Measurements from ENCODE around the gene ELFN1. TPM values are rescaled to one million over a fixed set of nuclear protein-coding genes. Genes with fewer than 3 reads are reported as not detected.

ELFN1 gene
- total RNA-seq, 1 experiment from 2014 or later, result 22.2 TPM

DNA sequence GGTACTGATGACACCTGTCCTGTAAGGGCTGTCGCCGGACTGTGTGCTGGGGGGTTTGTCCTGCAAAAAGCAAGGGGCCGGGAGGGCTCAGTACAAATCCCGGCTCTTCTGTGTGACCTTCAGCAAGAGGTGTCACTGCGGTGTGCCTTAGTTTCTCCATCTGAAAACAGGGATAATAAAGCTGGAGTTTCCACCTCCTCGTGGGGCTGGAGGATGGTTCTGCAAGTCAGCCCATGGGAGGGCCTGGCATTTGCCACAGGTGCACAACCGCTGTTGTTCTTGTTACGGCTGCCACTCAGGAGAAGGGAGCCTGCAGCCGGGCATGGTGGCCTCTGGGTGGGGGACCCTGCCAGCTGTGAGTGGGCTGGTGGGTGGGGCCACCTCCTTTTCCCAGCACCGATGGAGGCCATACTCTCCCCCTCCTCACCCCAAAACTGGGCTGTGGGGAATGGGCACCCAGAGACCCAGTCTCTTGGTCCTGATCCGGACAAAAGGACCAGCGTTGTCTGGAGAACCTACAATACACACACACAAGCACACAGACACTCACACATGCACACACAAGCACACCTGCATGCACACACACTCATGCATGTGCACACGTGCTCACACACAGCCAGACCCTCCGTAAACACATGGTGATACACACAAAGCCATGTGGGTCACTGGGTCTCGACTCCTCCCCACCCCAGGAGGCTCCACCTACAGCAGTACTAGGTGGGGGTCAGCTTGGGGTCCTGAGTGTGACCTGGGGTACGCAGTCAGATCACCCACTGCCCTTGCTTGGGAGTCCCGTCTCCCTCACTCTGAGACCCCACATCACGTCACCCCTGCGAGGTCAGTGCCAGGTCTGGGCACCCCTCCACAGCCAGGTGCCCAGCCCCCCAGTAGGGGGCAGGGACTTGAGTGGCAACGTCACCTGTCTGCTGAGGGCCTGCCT lies 34.1 kb downstream of the ELFN1 start:
- DNase-seq (ENCODE audit: low spot score), result no peak
- in situ Hi-C loops (cut with HindIII; ENCODE audit: low sequenced_read_pairs), result no loop called here

DNA sequence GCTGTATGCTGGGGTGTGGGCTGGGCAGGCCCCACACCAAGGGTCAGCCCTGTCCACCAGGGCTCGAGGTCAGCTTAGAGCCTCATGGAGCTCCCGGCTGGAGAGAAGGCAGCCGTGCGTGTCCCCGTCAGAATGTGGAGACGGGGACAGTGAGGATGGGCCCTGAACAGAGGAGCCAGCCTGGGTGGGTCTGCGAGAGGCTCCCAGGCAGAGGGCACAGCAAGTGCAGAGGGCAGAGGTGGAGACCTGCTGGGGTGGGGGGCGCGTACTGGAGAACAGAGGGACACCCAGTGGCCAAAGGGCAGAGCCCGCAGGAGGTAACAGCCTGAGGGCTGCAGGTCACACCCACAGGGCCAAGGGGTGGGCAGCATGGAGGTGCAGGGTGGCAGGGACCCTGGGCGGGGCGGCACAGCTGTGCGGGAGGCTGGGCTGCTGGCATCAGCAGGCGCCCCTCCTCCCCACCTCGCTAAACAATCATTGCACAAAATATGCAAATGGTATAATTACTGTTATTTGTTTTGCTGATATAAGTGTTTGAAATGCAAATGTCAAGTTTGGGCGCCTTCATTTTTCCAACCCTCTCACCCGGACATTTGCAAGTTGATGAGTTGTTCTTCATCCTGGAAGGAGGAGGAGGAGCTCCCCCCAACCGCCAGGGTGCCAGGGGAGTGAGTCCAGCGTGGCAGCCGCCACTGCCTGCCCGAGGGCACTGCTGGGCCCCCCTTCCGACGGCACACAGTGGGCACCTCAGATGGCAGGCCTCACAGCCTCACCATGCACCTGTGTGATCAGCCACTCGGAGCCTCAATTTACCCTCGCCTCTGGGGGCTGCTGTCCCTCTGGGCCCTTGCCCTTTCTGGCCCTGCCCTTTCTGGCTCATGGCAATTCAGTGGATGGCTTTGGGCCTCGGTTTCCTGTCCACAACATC lies 35.0 kb downstream of the ELFN1 start:
- in situ Hi-C loops (cut with HindIII; ENCODE audit: low sequenced_read_pairs), result no loop called here

DNA sequence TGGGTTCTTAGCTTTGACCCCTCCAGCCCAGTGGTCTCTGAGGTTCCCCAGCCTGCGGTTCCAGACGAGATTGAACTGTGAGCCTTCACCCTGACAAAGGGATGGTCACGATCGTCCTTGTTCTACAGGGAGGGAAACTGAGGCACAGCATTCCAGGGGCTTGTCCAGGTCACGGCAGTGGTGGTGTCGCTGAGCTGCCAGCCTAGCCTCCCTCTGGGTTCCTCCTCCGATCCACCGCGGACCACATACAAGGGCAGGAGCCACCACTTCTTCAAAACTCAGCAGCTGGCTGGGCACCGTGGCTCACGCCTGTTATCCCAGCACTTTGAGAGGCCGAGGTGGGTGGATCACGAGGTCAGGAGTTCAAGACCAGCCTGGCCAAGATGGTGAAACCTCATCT lies 35.8 kb downstream of the ELFN1 start:
- no peak for DNase-seq (ENCODE audit: low spot score)
- in situ Hi-C loops (cut with HindIII; ENCODE audit: low sequenced_read_pairs), result no loop called here

More for the DNA sequence above, 35.0 kb downstream of the ELFN1 start:
- no peak for DNase-seq (ENCODE audit: low spot score)

GRCh38 chr7:1706381-1706720 lies 36.3 kb downstream of the ELFN1 start:
- in situ Hi-C loops (cut with HindIII; ENCODE audit: low sequenced_read_pairs), result no loop called here
- DNase-seq (ENCODE audit: low spot score), result no peak

DNA sequence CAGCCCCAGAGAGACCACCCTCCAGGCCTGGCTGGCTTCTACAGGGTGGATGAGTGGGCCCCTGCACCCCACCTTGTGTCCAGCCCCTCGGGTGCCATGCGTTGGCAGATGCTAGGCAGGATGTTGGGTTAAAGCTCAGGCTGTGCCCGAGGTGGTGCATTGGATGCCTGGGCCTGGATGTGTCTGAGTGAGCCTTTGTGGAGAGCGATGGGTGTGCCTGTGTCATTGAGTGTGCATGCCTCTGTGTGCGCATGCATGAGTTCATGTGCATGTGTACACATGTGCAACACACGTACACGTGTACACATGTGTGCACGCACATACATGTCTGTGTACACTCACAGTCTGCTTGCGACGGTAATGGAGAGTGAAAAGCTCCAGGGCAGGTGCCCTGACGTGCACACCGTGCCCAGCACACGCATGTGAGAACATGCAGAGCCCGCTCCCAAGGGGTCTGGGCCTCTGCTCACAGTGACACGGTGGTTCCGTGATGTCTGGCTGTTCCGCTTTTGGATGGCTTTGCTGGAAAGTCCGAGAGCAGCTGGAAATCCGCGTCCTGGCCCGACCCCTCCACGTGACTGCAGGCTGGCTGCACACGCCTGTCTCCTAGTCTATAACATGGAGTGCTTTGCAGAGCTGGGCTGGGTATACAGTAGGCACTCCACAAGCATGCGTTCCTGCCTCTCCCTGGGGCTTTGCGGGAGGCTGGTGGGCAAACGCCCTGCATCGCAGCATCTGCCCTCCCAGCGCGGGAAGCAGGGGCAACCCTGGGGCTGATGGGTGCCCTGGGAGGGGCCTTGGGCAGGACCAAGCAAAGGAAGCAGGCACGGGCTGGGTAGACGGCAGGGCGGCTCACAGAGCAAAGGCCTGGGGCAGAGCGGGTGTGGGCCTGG lies 36.9 kb downstream of the ELFN1 start:
- DNase-seq (ENCODE audit: low spot score), result no peak
- in situ Hi-C loops (cut with HindIII; ENCODE audit: low sequenced_read_pairs), result no loop called here

GRCh38 chr7:1707756-1708595 lies 37.9 kb downstream of the ELFN1 start:
- no peak for DNase-seq (ENCODE audit: low spot score)
- in situ Hi-C loops (cut with HindIII; ENCODE audit: low sequenced_read_pairs), result no loop called here

GRCh38 chr7:1708596-1709251 lies 38.6 kb downstream of the ELFN1 start:
- in situ Hi-C loops (cut with HindIII; ENCODE audit: low sequenced_read_pairs), result no loop called here
- DNase-seq (ENCODE audit: low spot score), result no peak

- in situ Hi-C loops (cut with HindIII; ENCODE audit: low sequenced_read_pairs), result no loop called here
- DNase-seq (ENCODE audit: low spot score), result no peak
Observed at GRCh38 chr7:1709281-1709680, 39.2 kb downstream of the ELFN1 start.

DNA sequence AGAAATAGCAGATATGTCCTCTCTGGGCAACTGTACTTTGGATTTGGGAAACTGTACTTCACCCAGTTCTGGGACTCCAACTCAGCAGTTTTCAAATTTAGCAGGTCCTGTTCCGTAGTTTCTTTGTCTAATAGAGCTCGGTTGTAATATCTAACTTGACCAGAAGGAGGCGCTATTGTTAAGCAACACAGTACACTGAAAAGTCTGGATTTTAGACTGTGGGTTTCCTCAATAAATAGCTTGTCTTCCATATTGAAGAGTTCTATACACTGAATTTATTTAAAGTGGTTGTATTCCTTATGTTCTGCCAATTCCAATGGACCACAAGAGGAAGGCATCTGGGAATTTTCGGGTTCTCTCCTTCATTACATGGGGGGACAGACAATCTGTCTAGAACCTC lies 39.8 kb downstream of the ELFN1 start:
- in situ Hi-C loops (cut with HindIII; ENCODE audit: low sequenced_read_pairs), result no loop called here
- DNase-seq (ENCODE audit: low spot score), result no peak

DNA sequence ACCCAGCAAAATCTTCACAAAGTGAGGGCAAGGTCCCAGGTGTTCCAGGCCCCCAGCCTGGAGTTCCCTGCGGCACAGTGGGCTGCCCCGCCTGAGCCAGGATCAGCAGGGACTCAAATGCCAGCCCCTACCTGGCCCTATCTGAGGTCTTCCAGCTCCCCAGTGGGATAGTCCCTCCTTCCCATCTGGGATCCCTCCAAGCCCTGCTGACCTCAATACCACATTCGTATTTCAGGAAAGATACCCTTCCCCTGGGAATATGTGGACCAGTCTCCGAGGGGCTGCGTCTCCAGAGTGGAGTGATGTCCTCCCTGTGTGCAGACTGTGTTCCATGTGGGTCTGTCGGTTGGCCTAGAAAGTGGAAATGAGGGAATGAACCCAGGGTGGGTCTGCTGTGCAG lies 40.9 kb downstream of the ELFN1 start:
- in situ Hi-C loops (cut with HindIII; ENCODE audit: low sequenced_read_pairs), result no loop called here
- DNase-seq (ENCODE audit: low spot score), result no peak

DNA sequence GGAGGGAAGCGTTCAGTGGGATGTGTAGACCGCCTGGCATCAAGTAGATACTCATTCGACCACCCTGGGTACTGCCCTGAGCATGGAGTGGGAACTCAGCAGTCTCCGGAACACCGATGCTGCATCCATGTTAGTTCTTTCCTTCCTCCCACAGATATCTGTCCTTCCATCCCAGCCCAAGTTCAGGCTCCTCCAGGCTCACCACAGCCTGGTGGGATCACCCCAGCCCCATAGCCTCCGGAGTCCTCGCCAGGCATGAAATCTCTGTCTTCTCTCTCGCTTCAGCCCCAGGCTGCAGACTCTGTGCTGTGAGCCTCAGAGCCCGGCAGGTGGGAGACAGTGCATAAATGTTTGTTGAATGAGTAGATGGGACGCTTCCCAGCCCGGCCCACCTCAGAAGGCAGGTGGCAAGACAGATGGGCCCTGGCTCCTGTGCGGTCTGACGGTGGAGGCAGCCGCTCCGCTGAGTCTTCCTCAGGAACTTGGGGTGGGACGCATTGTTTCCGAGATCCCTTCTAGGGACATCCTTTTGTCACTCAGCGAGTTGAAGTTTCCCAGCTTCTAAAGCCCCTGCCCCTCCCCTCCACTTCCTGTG lies 42.9 kb downstream of the ELFN1 start:
- in situ Hi-C loops (cut with HindIII; ENCODE audit: low sequenced_read_pairs), result no loop called here
- DNase-seq (ENCODE audit: low spot score), result no peak

GRCh38 chr7:1713502-1714484 lies 43.7 kb downstream of the ELFN1 start:
- in situ Hi-C loops (cut with HindIII; ENCODE audit: low sequenced_read_pairs), result no loop called here
- no peak for DNase-seq (ENCODE audit: low spot score)

DNA sequence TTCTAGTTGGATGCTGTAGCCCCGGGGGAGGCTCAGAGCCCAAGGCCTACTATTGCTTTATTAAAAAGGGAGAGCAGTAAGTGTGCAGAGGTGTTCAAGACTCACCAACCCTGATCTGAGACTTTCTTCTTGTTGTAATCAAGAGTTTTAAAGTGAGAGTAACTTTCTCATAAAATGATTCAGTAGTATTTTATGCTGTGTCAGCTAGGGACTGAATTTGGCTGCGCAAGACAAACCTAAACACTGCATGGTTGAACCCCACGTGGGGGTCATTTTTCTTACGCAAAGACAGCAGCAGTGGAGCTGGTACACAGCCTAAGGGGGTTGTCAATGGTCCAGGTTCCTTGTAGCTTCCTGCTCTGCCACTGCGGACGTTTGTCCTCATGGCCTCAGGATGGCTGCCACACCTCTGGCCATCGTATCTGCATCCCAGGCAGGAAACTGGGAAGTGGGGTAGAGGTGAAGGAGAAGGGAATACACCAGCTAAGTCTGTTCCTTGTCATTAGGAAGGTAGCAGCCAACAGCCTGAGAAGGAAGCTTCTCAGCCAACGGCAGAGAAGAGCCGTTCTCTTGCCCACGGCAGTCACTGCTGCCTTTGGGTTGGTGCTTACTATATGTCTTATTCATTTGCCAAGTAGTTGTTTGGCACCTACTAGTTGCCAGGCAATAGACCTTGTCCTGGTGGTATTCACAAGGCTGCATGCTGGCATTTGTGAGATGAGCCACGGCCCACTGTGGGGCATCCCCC lies 44.7 kb downstream of the ELFN1 start:
- no peak for DNase-seq (ENCODE audit: low spot score)
- in situ Hi-C loops (cut with HindIII; ENCODE audit: low sequenced_read_pairs), result no loop called here

GRCh38 chr7:1715331-1715625 lies 45.2 kb downstream of the ELFN1 start:
- in situ Hi-C loops (cut with HindIII; ENCODE audit: low sequenced_read_pairs), result no loop called here
- DNase-seq (ENCODE audit: low spot score), result no peak

GRCh38 chr7:1715671-1716074 lies 45.6 kb downstream of the ELFN1 start:
- in situ Hi-C loops (cut with HindIII; ENCODE audit: low sequenced_read_pairs), result no loop called here
- no peak for DNase-seq (ENCODE audit: low spot score)
